Skeletal muscle tissue (tissue), 4 donors: Measurements from ENCODE around the gene SKIC3. TPM values are rescaled to one million over a fixed set of nuclear protein-coding genes. Genes with fewer than 3 reads are reported as not detected.

ENCODE experiments used
- H3K27ac ChIP-seq: one replicate; pipeline ENCODE4 v1.7.0; 2013; ENCODE audit warnings: mild to moderate bottlenecking, low read depth, low read length, inconsistent platforms
- H3K27me3 ChIP-seq, 3 donors: one replicate each; pipeline ENCODE4 v1.7.0; 2013; ENCODE audit warnings: low read length in 3 of 3; ENCODE audit not compliant: control insufficient read depth in 3 of 3, insufficient read depth in 3 of 3
- H3K36me3 ChIP-seq, 3 donors: one replicate each; pipeline ENCODE4 v1.7.0; 2013; ENCODE audit warnings: low read length in 3 of 3; ENCODE audit not compliant: control insufficient read depth in 3 of 3, insufficient read depth in 3 of 3
- H3K4me1 ChIP-seq, 3 donors: one replicate each; pipeline ENCODE4 v1.7.0; 2013; ENCODE audit warnings: low read length in 3 of 3, mild to moderate bottlenecking in 3 of 3; ENCODE audit not compliant: control insufficient read depth in 3 of 3, insufficient read depth in 3 of 3
- H3K4me3 ChIP-seq, 3 donors: one replicate each; pipeline ENCODE4 v1.7.0; 2013; ENCODE audit warnings: low read length in 3 of 3
- H3K9ac ChIP-seq, 3 donors: one replicate each; pipeline ENCODE4 v1.7.0; 2013; ENCODE audit warnings: low read length in 3 of 3, mild to moderate bottlenecking in 3 of 3, moderate library complexity in 2 of 3, low read depth in 1 of 3
- H3K9me3 ChIP-seq, 3 donors: one replicate each; pipeline ENCODE4 v1.7.0; 2013; ENCODE audit warnings: low read length in 3 of 3; ENCODE audit not compliant: control insufficient read depth in 3 of 3
- total RNA-seq: library from RNA; depleted of rRNA; stranded (reverse); fragments of >200 nt; gene quantifications from one replicate; pipeline ENCODE4 v1.2.3, GENCODE V29; 2014
- donor health status: Osteomylitis.

The SKIC3 gene
- total RNA-seq, result 86.1 TPM

DNA sequence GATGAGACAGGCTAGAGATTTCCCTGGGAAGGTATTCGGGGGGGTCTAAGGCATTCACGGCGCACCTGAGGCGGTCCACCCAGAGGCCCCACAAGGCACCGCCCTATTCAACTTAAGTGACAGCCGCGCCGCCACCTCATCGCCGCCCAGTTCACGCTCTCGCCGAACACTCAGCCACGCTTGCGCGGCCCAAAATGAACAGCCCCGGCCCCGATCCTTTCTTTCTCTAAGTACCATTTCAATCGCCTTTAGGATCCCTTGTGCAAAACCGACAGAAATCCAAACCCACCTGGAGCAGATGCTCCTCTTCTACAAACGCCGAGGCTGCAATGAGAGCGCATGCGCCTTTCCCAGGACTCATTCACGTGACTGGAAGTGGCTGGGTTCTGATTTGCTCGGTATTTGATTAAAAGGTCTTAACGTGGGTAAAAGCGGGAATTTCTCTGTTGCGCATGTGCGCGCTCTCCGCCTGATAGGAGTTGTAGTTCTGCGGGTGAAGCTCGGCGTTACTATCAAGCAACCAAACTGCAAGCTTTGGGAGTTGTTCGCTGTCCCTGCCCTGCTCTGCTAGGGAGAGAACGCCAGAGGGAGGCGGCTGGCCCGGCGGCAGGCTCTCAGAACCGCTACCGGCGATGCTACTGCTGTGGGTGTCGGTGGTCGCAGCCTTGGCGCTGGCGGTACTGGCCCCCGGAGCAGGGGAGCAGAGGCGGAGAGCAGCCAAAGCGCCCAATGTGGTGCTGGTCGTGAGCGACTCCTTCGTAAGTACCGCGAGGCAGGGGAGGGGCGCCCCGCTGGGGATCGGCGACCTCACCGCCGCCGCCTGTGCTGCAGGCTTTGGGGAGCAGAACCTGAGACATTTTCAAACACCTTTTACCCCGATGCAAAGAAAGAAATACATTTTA is at the start of gene SKIC3, which contains the start of gene ARSK:
Gene SKIC3 (minus strand): TSS at position 331 of the 902 bp plus-strand sequence. CDS start 7,827 bp downstream, outside the sequence.
Gene ARSK (plus strand): TSS at position 455 of the 902 bp plus-strand sequence. CDS start 178 bp downstream, at position 633.
- Histone ChIP-seq H3K27ac (peak within 1 kb of the TSS; percentile 67), H3K4me3 (peak within 1 kb of the TSS; percentile 84 to 93 (median 91)), H3K9me3 (no peaks in the 10 kb centered on the region), H3K4me1 (peaks cover 8 to 17% (median 13%) of the 10 kb centered on the region in 3 donors), H3K36me3 (peaks cover 0 to 9% (median 8%) of the 10 kb centered on the region in 3 donors), H3K27me3 (no peaks in the 10 kb centered on the region), H3K9ac (peak within 1 kb of the TSS; percentile 85 to 93 (median 91))

DNA sequence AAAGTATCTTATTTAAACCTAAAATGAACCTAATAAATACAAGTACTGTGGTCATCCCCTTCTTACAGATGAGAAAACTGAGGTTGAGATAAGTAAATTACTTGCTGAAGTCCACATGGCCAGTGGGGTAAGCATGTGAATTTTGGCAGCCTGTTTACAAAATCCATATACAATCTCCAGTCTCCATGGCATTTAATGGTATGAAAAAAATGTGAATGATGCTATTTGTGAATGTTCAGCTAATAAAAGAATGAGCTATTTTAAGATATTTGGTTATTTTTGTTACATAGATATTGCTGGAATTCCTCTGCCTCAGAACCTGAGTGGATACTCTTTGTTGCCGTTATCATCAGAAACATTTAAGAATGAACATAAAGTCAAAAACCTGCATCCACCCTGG is 45.8 kb upstream of the SKIC3 start:
- Histone ChIP-seq H3K4me3 (no peak overlapping the region), H3K36me3 (peaks cover 3 to 7% (median 3%) of the 10 kb centered on the region in 3 donors)

DNA sequence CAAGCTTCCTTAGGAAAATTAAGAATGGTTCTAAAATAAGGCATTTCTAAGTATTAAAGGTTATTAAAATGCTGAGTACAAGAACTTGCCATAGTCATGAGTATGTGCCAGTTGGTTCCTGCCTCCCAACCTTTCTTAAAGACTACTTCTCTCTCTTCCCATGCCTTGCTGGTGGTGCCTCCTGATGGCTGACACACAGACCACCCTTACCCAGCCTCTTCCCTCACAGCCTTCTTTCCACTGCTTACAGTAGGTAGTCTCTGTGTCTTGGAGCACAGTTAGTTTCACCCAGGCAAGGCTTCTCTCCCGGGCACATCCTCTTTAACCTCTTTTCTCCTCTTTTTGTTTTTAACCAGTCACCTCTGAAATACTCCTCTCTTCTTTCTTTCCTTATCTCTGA is 44.5 kb upstream of the SKIC3 start:
- Histone ChIP-seq H3K27ac (no peak overlapping the region), H3K36me3 (peaks cover 3 to 7% (median 3%) of the 10 kb centered on the region in 3 donors), H3K27me3 (no peaks in the 10 kb centered on the region), H3K9ac (no peak overlapping the region), H3K4me3 (no peak overlapping the region), H3K4me1 (no peaks in the 10 kb centered on the region), H3K9me3 (no peaks in the 10 kb centered on the region)

More for the DNA sequence above, 45.8 kb upstream of the SKIC3 start:
- Histone ChIP-seq H3K9me3 (no peaks in the 10 kb centered on the region), H3K9ac (no peak overlapping the region), H3K4me1 (no peaks in the 10 kb centered on the region), H3K27me3 (no peaks in the 10 kb centered on the region), H3K27ac (no peak overlapping the region)

DNA sequence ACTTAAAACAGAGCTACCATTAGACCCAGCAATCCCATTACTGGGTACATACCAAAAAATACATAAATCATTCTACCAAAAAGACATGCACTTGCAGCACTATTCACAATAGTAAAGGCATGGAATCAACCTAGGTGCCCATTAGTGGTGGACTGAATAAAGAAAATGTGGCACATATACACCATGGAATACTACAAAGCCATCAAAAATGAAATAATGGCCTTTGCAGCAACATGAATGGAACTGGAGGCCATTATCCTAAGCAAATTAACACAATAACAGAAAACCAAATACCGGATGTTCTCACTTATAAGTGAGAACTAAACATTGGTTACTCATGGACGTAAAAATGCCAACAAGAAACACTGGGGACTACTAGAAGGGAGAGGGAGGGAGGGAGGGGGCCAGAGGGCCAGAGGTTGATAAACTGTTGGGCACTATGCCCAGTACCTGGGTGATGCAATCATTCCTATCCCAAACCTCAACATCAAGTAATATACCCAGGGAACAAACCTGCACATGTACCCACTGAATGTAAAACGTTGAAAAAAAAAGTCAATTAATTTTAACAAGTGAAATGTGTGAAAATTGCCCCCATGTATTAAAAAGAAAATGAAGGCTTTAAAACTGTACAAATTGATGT is 40.6 kb upstream of the SKIC3 start:
- H3K4me3 ChIP-seq, result no peak overlapping the region
- H3K27me3 ChIP-seq, result no peaks in the 10 kb centered on the region
- no peak overlapping the region for H3K9ac ChIP-seq
- H3K36me3 ChIP-seq, result no peaks in the 10 kb centered on the region
- no peak overlapping the region for H3K27ac ChIP-seq
- H3K9me3 ChIP-seq, result no peaks in the 10 kb centered on the region
- no peaks in the 10 kb centered on the region for H3K4me1 ChIP-seq

DNA sequence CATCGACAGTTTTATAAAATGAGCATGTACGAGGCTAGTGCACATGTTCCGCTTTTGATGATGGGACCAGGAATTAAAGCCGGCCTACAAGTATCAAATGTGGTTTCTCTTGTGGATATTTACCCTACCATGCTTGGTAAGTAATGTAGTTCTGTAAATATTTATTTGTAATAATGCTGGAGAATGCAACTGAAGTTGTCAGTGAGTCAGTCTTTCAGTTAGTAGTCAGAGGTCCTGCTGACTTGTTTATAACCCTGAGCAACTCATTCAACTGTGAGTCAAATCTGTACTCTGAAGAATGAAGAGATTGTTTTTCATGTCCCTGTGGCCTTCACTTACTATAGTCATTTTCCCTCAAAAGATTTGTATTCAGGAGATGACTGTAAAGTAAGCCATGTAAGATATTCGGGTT is 36.7 kb upstream of the SKIC3 start:
- H3K36me3 ChIP-seq, result no peaks in the 10 kb centered on the region
- H3K27me3 ChIP-seq, result no peaks in the 10 kb centered on the region
- no peaks in the 10 kb centered on the region for H3K4me1 ChIP-seq
- H3K27ac ChIP-seq, result no peak overlapping the region
- H3K9me3 ChIP-seq, result no peaks in the 10 kb centered on the region
- H3K9ac ChIP-seq, result no peak overlapping the region
- H3K4me3 ChIP-seq, result no peak overlapping the region

DNA sequence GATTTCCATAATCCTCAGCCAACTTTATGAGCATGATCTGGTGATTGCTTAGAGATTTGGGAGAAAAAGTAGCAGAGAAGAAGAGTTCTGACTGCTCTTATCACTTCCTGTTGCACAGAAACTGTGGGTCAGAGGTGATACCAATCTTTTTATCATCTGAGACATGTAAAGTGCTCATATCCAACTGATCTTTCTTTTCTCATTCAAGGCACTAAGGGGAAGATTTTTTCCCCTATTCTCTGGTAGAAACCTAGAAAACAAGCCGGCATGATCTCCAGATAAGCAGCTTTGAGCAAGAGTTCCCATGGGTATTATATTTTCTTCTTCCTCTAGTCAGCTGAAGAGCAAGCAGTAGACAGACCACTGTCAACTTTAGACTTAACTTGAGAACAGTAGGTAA is 36.1 kb upstream of the SKIC3 start:
- Histone ChIP-seq H3K27ac (no peak overlapping the region), H3K36me3 (no peaks in the 10 kb centered on the region), H3K4me1 (no peaks in the 10 kb centered on the region), H3K27me3 (no peaks in the 10 kb centered on the region), H3K9ac (no peak overlapping the region), H3K9me3 (no peaks in the 10 kb centered on the region), H3K4me3 (no peak overlapping the region)

DNA sequence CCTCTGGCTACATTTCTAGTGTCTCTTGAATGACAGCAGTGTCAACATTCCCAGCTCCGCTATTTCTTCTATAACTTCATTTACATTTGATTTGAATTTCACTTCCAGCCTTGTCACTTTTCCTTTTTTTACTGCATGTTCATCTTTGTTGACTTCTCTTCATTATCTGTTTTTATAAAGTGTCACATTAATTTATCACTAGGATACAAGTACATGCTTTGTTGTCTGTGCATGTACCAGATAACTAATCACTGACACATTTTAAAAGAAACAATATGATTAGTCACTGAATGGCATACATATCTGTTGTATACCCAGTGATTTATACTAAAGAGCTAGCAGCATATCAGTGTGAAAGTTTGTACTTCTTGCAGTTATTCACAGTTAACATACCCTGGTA is 29.2 kb upstream of the SKIC3 start:
- Histone ChIP-seq H3K4me3 (no peak overlapping the region), H3K4me1 (no peaks in the 10 kb centered on the region)

DNA sequence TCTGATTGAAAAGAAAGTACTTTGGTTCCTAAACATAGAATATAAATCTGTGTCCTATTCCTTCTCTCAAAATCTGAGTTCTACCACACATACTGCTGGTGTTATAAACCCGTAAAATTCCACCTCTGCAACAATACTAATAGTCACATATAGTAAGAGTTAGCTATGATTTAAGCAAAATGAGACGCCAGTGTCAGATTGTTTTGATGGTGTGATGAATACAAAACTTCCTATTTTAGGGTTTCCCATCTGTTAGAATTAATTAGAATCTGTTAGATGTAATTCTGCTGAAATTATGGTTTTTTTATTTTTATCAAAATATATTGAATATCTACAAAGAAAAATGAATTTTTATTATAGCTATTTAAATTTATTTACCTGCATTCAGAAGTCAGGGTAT is 26.8 kb upstream of the SKIC3 start:
- H3K9me3 ChIP-seq, result no peaks in the 10 kb centered on the region
- no peaks in the 10 kb centered on the region for H3K27me3 ChIP-seq
- H3K36me3 ChIP-seq, result no peaks in the 10 kb centered on the region
- H3K27ac ChIP-seq, result no peak overlapping the region
- H3K4me3 ChIP-seq, result no peak overlapping the region
- H3K9ac ChIP-seq, result no peak overlapping the region
- H3K4me1 ChIP-seq, result no peaks in the 10 kb centered on the region

More for the DNA sequence above, 29.2 kb upstream of the SKIC3 start:
- H3K9me3 ChIP-seq, result no peaks in the 10 kb centered on the region
- H3K9ac ChIP-seq, result no peak overlapping the region
- H3K27me3 ChIP-seq, result no peaks in the 10 kb centered on the region
- H3K27ac ChIP-seq, result no peak overlapping the region
- no peaks in the 10 kb centered on the region for H3K36me3 ChIP-seq

DNA sequence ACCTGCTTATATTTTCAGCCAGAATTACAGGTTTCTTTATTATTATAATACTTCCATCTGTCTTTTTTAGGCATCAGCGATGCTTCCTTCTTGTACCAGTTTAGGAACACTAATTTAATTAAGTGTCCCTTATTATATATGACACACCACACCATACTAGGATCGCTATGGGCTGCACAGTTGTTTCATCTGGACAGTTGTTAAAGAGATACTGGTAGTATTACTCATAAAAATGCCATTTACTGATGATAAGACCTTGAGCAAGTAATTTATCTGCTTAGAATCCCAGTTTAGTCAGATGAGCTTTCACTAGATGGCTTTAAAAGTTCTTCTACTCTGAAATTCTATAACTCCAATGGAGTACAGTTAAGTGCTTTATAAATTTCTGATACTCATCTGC is 17.2 kb upstream of the SKIC3 start:
- no peaks in the 10 kb centered on the region for H3K27me3 ChIP-seq
- peaks cover 0 to 6% (median 0%) of the 10 kb centered on the region in 3 donors for H3K4me1 ChIP-seq
- H3K27ac ChIP-seq, result no peak overlapping the region
- H3K4me3 ChIP-seq, result no peak overlapping the region
- H3K36me3 ChIP-seq, result peaks cover 0 to 5% (median 5%) of the 10 kb centered on the region in 3 donors
- no peak overlapping the region for H3K9ac ChIP-seq
- no peaks in the 10 kb centered on the region for H3K9me3 ChIP-seq
